Retinal pigment epithelial cell (primary cell): ENCODE measurements around the gene HBG1.

Experiments used
- DNase-seq: peaks from one replicate; pipeline ENCODE4 v3.0.0-alpha.2; 2010; ENCODE audit warnings: low read depth
- H3K4me3 ChIP-seq: 2 replicates; pipeline ENCODE4 v1.5.1; 2011; ENCODE audit warnings: mild to moderate bottlenecking, low read length, control low read depth, moderate library complexity
- CTCF ChIP-seq: conservative IDR thresholded peaks from 2 replicates; pipeline ENCODE4 v1.5.1; 2011; ENCODE audit warnings: low read depth, low read length, control low read depth, inconsistent platforms

The HBG1 gene

GRCh38 chr11:5243816-5244180, 5.9 kb downstream of the HBG1 start:
- no peak overlapping the region for H3K4me3 ChIP-seq
- no peak for DNase-seq
- no peak for TF ChIP-seq CTCF

- no peak overlapping the region for H3K4me3 ChIP-seq
- peak; percentile 7 for DNase-seq
- no peak for TF ChIP-seq CTCF
Observed at GRCh38 chr11:5242933-5243815, 6.5 kb downstream of the HBG1 start.

- no peak overlapping the region for H3K4me3 ChIP-seq
- no peak for TF ChIP-seq CTCF
- no peak for DNase-seq
Observed at GRCh38 chr11:5242208-5242607, 7.4 kb downstream of the HBG1 start.

GRCh38 chr11:5241458-5241857, 8.2 kb downstream of the HBG1 start:
- H3K4me3 ChIP-seq: no peak overlapping the region
- no peak for TF ChIP-seq CTCF

GRCh38 chr11:5240458-5240857, 9.2 kb downstream of the HBG1 start:
- no peak overlapping the region for H3K4me3 ChIP-seq
- TF ChIP-seq CTCF: no peak
- no peak for DNase-seq

More at GRCh38 chr11:5241458-5241857, 8.2 kb downstream of the HBG1 start:
- DNase-seq: no peak

GRCh38 chr11:5240056-5240455, 9.6 kb downstream of the HBG1 start:
- DNase-seq: no peak
- H3K4me3 ChIP-seq: no peak overlapping the region

More at GRCh38 chr11:5240056-5240455, 9.6 kb downstream of the HBG1 start:
- TF ChIP-seq CTCF: no peak
